ENCODE results near the gene SETD2.
"Not testable (repeated sequence)": the region's sequence is repeated elsewhere in the genome, so short reads cannot be mapped to it uniquely, and the experiment has no call there.

Gene SETD2

GRCh38 chr3:47152578-47152977 is 11.3 kb downstream of the SETD2 start:
- no peak for DNase-seq

GRCh38 chr3:47151836-47152235 is 12.1 kb downstream of the SETD2 start:
- DNase-seq: no peak

- no peak for DNase-seq
Observed at GRCh38 chr3:47149339-47149933, 14.5 kb downstream of the SETD2 start.

GRCh38 chr3:47145272-47145671 is 18.6 kb downstream of the SETD2 start:
- no peak for DNase-seq

GRCh38 chr3:47143068-47143467 is 20.8 kb downstream of the SETD2 start:
- DNase-seq: no peak

- not testable (repeated sequence) for DNase-seq
Observed at GRCh38 chr3:47142536-47142935, 21.4 kb downstream of the SETD2 start.

- not testable (repeated sequence) for DNase-seq
Observed at GRCh38 chr3:47140973-47141461, 22.9 kb downstream of the SETD2 start.

GRCh38 chr3:47140553-47140952 is 23.4 kb downstream of the SETD2 start:
- not testable (repeated sequence) for DNase-seq

- DNase-seq: no peak
Observed at GRCh38 chr3:47134311-47134710, 29.6 kb downstream of the SETD2 start.

GRCh38 chr3:47133641-47134040 is 30.3 kb downstream of the SETD2 start:
- DNase-seq: no peak

- DNase-seq: no peak
Observed at GRCh38 chr3:47130557-47130956, 33.4 kb downstream of the SETD2 start.

- no peak for DNase-seq
Observed at GRCh38 chr3:47128137-47128536, 35.8 kb downstream of the SETD2 start.

GRCh38 chr3:47123857-47124256 is 40.1 kb downstream of the SETD2 start:
- no peak for DNase-seq

GRCh38 chr3:47121409-47121808 is 42.5 kb downstream of the SETD2 start:
- no peak for DNase-seq

GRCh38 chr3:47120138-47120537 is 43.8 kb downstream of the SETD2 start:
- no peak for DNase-seq

- DNase-seq: not testable (repeated sequence)
Observed at GRCh38 chr3:47119387-47119786, 44.5 kb downstream of the SETD2 start.

- no peak for DNase-seq
Observed at GRCh38 chr3:47117807-47118364, 46.0 kb downstream of the SETD2 start.

GRCh38 chr3:47115524-47115923 is 48.4 kb downstream of the SETD2 start:
- DNase-seq: not testable (repeated sequence)

- DNase-seq: no peak
Observed at GRCh38 chr3:47113669-47114365, 50.1 kb downstream of the SETD2 start.

GRCh38 chr3:47112997-47113396 is 50.9 kb downstream of the SETD2 start:
- DNase-seq: no peak

- DNase-seq: no peak
Observed at GRCh38 chr3:47109393-47109792, 54.5 kb downstream of the SETD2 start.

- no peak for DNase-seq
Observed at GRCh38 chr3:47108546-47108945, 55.4 kb downstream of the SETD2 start.

GRCh38 chr3:47104259-47104658 is 59.7 kb downstream of the SETD2 start:
- no peak for DNase-seq

- no peak for DNase-seq
Observed at GRCh38 chr3:47103619-47104018, 60.3 kb downstream of the SETD2 start.

Measured in C1 segment of cervical spinal cord (tissue), 14 donors.